Dermis microvascular lymphatic vessel endothelial cell (primary cell): Measurements from ENCODE around the gene FKBP9. TPM values are rescaled to one million over a fixed set of nuclear protein-coding genes. Genes with fewer than 3 reads are reported as not detected.
"Not testable (repeated sequence)": the region's sequence is repeated elsewhere in the genome, so short reads cannot be mapped to it uniquely, and the experiment has no call there.

Experiments used
- DNase-seq, 2 donors: peaks; one replicate each; pipeline versions ENCODE4 v3.0.0 to v3.0.0-alpha.2; 2010; ENCODE audit warnings: low read depth in 2 of 2
- total RNA-seq: library from RNA; depleted of rRNA; stranded (reverse); fragments of >200 nt; gene quantifications from 2 replicates; pipeline ENCODE4 v1.2.1, GENCODE V29; 2014

The FKBP9 gene
- total RNA-seq, 1 donor from 2014 or later: 103 TPM

GRCh38 chr7:33005193-33005592 lies 48.0 kb downstream of the FKBP9 start:
- DNase-seq: not testable (repeated sequence)

- not testable (repeated sequence) for DNase-seq
Observed at GRCh38 chr7:33005690-33006089, 48.5 kb downstream of the FKBP9 start.

- no peak for DNase-seq
Observed at GRCh38 chr7:33009734-33010133, 52.5 kb downstream of the FKBP9 start.

- DNase-seq: no peak
Observed at GRCh38 chr7:33012364-33012763, 55.1 kb downstream of the FKBP9 start.

- DNase-seq: no peak
Observed at GRCh38 chr7:33024189-33024757, 67.0 kb downstream of the FKBP9 start.

- DNase-seq: no peak
Observed at GRCh38 chr7:33035776-33036175, 78.5 kb downstream of the FKBP9 start.

GRCh38 chr7:33038639-33039038 lies 81.4 kb downstream of the FKBP9 start:
- DNase-seq: no peak

GRCh38 chr7:33039257-33039902 lies 82.1 kb downstream of the FKBP9 start:
- DNase-seq: peak in 1 of 2 donors; percentile 23

- peak in 1 of 2 donors; percentile 10 for DNase-seq
Observed at GRCh38 chr7:33039903-33040292, 82.7 kb downstream of the FKBP9 start.

- DNase-seq: peak in 1 of 2 donors; percentile 23
Observed at GRCh38 chr7:33040803-33041516, 83.7 kb downstream of the FKBP9 start.

- DNase-seq: no peak
Observed at GRCh38 chr7:33041631-33042428, 84.6 kb downstream of the FKBP9 start.

- DNase-seq: no peak
Observed at GRCh38 chr7:33043501-33044400, 86.5 kb downstream of the FKBP9 start.

- DNase-seq: peak; percentile 48 to 69
Observed at GRCh38 chr7:33044401-33044718, 87.1 kb downstream of the FKBP9 start.

- DNase-seq: peak in 1 of 2 donors; percentile 12
Observed at GRCh38 chr7:33044986-33045385, 87.7 kb downstream of the FKBP9 start.

GRCh38 chr7:33048257-33048656 lies 91.0 kb downstream of the FKBP9 start:
- DNase-seq: no peak

- no peak for DNase-seq
Observed at GRCh38 chr7:33048704-33049103, 91.5 kb downstream of the FKBP9 start.

GRCh38 chr7:33050535-33051318 lies 93.5 kb downstream of the FKBP9 start:
- DNase-seq: peak; percentile 65 to 71

- no peak for DNase-seq
Observed at GRCh38 chr7:33053721-33054120, 96.5 kb downstream of the FKBP9 start.

GRCh38 chr7:33054261-33054964 lies 97.2 kb downstream of the FKBP9 start:
- DNase-seq: peak; percentile 48 to 65

GRCh38 chr7:33055158-33055557 lies 97.9 kb downstream of the FKBP9 start:
- DNase-seq: no peak
